Spleen (tissue), 11 donors: Measurements from ENCODE around the gene DMXL1. TPM values are rescaled to one million over a fixed set of nuclear protein-coding genes. Genes with fewer than 3 reads are reported as not detected.

Source experiments
- DNase-seq: peaks from one replicate; pipeline ENCODE4 v3.0.0-alpha.2; 2020
- H3K27ac ChIP-seq, 8 donors: fragments of 200-600 bp; sonication (generic) in 7 of 8; 1 replicate in 4 of 8; 2 replicates in 4 of 8; pipeline versions ENCODE4 v1.5.0 to v1.8.0; 2016 to 2021; ENCODE audit warnings: inconsistent platforms in 4 of 8, mild to moderate bottlenecking in 4 of 8, moderate library complexity in 1 of 8
- H3K27me3 ChIP-seq, 7 donors: fragments of 200-600 bp; sonication (generic) in 6 of 7; replicated peaks in 1 of 7; 1 replicate in 4 of 7; 2 replicates in 3 of 7; pipeline versions ENCODE4 v1.5.0 to v1.8.0; 2016 to 2021; ENCODE audit warnings: inconsistent platforms in 3 of 7, mild to moderate bottlenecking in 1 of 7
- H3K36me3 ChIP-seq, 6 donors: fragments of 200-600 bp; sonication (generic) in 5 of 6; 1 replicate in 4 of 6; 2 replicates in 2 of 6; pipeline versions ENCODE4 v1.5.0 to v1.8.0; 2016 to 2021; ENCODE audit warnings: inconsistent platforms in 2 of 6
- H3K4me1 ChIP-seq, 6 donors: fragments of 200-600 bp; sonication (generic) in 5 of 6; 1 replicate in 3 of 6; 2 replicates in 3 of 6; pipeline versions ENCODE4 v1.5.0 to v1.8.0; 2016 to 2021; ENCODE audit warnings: inconsistent platforms in 3 of 6
- H3K4me3 ChIP-seq, 8 donors: fragments of 200-600 bp; sonication (generic) in 7 of 8; 1 replicate in 4 of 8; 2 replicates in 4 of 8; pipeline versions ENCODE4 v1.5.0 to v1.8.0; 2016 to 2021; ENCODE audit warnings: inconsistent platforms in 4 of 8, mild to moderate bottlenecking in 4 of 8, moderate library complexity in 2 of 8
- H3K9me3 ChIP-seq, 8 donors: fragments of 200-600 bp; sonication (generic) in 7 of 8; 1 replicate in 4 of 8; 2 replicates in 4 of 8; pipeline versions ENCODE4 v1.5.0 to v1.8.0; 2016 to 2021; ENCODE audit warnings: inconsistent platforms in 4 of 8
- POLR2A ChIP-seq, 3 donors: fragments of 450-650 bp; IDR thresholded peaks; one replicate each; pipeline ENCODE4 v1.5.1; 2017; ENCODE audit warnings: antibody characterized with exemption in 3 of 3, mild to moderate bottlenecking in 1 of 3
- POLR2AphosphoS5 ChIP-seq, 3 donors: sonication (generic); formaldehyde crosslinking; IDR thresholded peaks; one replicate each; pipeline ENCODE4 v1.5.1; 2017; ENCODE audit warnings: antibody characterized with exemption in 3 of 3
- WGBS, 5 donors: extraction: QIAGEN DNeasy Blood & Tissue Kit in 3 of 5; methylation state at CpG; one replicate each; pipeline versions ENCODE4 v1.1.5 to v1.1.7; 2013 to 2018; 5-methylcytosine and 5-hydroxymethylcytosine counted together
- intact Hi-C: fragments of 100-400 bp; cut with DNase I; formaldehyde crosslinking; loops from one replicate; pipeline ENCODE4 v1.15.0; 2023; ENCODE audit warnings: low total_unique reads
- polyA plus RNA-seq, 3 donors: library from polyadenylated mRNA; stranded (reverse); fragments of 200-250 nt; gene quantifications; one replicate each; pipeline ENCODE4 v1.2.1, GENCODE V29; 2013
- total RNA-seq, 7 donors: library from RNA; depleted of rRNA in 3 of 7; stranded (reverse); fragments of >200 nt in 3 of 7; fragmentation: NEBNext Ultra II Directional in 4 of 7; extraction: Animal tissue kit (Norgen Biotek cat#: 25700) in 4 of 7; gene quantifications; one replicate each; pipeline versions ENCODE4 v1.1.0 to v1.2.1, GENCODE V29; 2016 to 2021
- TF ChIP-seq, protein P1 (sequence below), 11 experiments: fragments of 200-600 bp in 7 of 11; fragments of 450-650 bp in 4 of 11; sonication (generic) in 4 of 11; IDR thresholded peaks in 8 of 11; conservative IDR thresholded peaks in 3 of 11; 1 replicate in 7 of 11; 2 replicates in 4 of 11; pipeline versions ENCODE4 v1.4.0 to v1.8.0; 2016 to 2021; ENCODE audit warnings: antibody characterized with exemption in 11 of 11, inconsistent platforms in 4 of 11, mild to moderate bottlenecking in 1 of 11
- donor health status: healthy with polysubstance abuse.
- donor health status: DM: no; HTN: no; CAD: no; lungs with moderate emphysema.
- donor health status: DM: no; HTN: no; CAD: no.
- donor health status: Bipolar disorder and iron deficiency.
- donor health status: healthy.
- donor health status: DM: no; HTN: no; CAD: no.
- donor health status: DM: yes; HTN: yes; CAD: no.

The DMXL1 gene
- total and polyA plus RNA-seq, 10 donors = 19.3 to 89.9 (median 72.0) TPM

DNA sequence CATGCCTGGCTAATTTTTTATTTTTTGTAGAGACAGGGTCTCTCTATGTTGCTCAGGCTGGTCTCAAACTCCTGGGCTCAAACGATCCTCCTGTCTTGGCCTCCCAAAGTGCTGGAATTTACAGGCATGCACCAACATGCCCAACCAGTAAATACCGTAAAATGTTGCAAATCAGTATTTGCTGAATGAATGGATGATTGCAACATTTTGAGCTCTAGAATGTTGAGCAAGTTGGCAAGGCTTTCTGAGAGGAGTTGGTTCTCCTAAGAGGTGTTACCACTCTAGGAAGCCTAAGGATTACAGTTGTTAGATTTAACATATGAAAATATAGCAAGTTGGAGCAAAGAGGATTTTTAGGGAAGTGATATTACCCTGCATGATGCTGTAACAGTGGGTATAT lies 15.6 kb upstream of the DMXL1 start:
- 74 to 95% (median 77%) methylated on average over 2 of the region's 2 CpGs for WGBS, 5 donors
- DNase-seq = no peak

GRCh38 chr5:119058979-119059529 lies 11.8 kb upstream of the DMXL1 start:
- no peak overlapping the region for H3K27ac ChIP-seq
- TF ChIP-seq POLR2AphosphoS5 (IDR thresholded peaks at IDR 0.05) = no peak
- TF ChIP-seq, protein P1, sequence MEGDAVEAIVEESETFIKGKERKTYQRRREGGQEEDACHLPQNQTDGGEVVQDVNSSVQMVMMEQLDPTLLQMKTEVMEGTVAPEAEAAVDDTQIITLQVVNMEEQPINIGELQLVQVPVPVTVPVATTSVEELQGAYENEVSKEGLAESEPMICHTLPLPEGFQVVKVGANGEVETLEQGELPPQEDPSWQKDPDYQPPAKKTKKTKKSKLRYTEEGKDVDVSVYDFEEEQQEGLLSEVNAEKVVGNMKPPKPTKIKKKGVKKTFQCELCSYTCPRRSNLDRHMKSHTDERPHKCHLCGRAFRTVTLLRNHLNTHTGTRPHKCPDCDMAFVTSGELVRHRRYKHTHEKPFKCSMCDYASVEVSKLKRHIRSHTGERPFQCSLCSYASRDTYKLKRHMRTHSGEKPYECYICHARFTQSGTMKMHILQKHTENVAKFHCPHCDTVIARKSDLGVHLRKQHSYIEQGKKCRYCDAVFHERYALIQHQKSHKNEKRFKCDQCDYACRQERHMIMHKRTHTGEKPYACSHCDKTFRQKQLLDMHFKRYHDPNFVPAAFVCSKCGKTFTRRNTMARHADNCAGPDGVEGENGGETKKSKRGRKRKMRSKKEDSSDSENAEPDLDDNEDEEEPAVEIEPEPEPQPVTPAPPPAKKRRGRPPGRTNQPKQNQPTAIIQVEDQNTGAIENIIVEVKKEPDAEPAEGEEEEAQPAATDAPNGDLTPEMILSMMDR (IDR thresholded peaks at IDR 0.05 in 8 of 11, conservative IDR thresholded peaks at IDR 0.05 in 3 of 11) = no peak
- no peak for TF ChIP-seq POLR2A (IDR thresholded peaks at IDR 0.05)
- DNase-seq = no peak
- H3K9me3 ChIP-seq = no peaks in the 10 kb centered on the region
- no peaks in the 10 kb centered on the region for H3K27me3 ChIP-seq
- intact Hi-C loops = no loop called here
- H3K4me1 ChIP-seq = peaks cover 0 to 15% (median 6%) of the 10 kb centered on the region in 6 donors
- H3K36me3 ChIP-seq = no peaks in the 10 kb centered on the region
- H3K4me3 ChIP-seq = no peak overlapping the region

More for the DNA sequence above, 15.6 kb upstream of the DMXL1 start:
- TF ChIP-seq POLR2A (IDR thresholded peaks at IDR 0.05) = no peak
- TF ChIP-seq, protein P1 (IDR thresholded peaks at IDR 0.05 in 8 of 11, conservative IDR thresholded peaks at IDR 0.05 in 3 of 11) = no peak
- no peak for TF ChIP-seq POLR2AphosphoS5 (IDR thresholded peaks at IDR 0.05)
- H3K27me3 ChIP-seq = no peaks in the 10 kb centered on the region
- H3K4me1 ChIP-seq = peaks cover 0 to 7% (median 0%) of the 10 kb centered on the region in 6 donors
- H3K4me3 ChIP-seq = no peak overlapping the region
- H3K36me3 ChIP-seq = no peaks in the 10 kb centered on the region
- intact Hi-C loops = no loop called here
- H3K27ac ChIP-seq = no peak overlapping the region
- no peaks in the 10 kb centered on the region for H3K9me3 ChIP-seq

- H3K27me3 ChIP-seq = no peaks in the 10 kb centered on the region
- no peaks in the 10 kb centered on the region for H3K9me3 ChIP-seq
- no peak for DNase-seq
- TF ChIP-seq POLR2AphosphoS5 (IDR thresholded peaks at IDR 0.05) (no peak), POLR2A (IDR thresholded peaks at IDR 0.05) (no peak)
- TF ChIP-seq, protein P1 (IDR thresholded peaks at IDR 0.05 in 8 of 11, conservative IDR thresholded peaks at IDR 0.05 in 3 of 11) = no peak
- H3K27ac ChIP-seq = no peak overlapping the region
- no peak overlapping the region for H3K4me3 ChIP-seq
- intact Hi-C loops = no loop called here
- no peaks in the 10 kb centered on the region for H3K36me3 ChIP-seq
- H3K4me1 ChIP-seq = peaks cover 0 to 18% (median 6%) of the 10 kb centered on the region in 6 donors
These were observed 11.1 kb upstream of the DMXL1 start for GRCh38 chr5:119059740-119060255.

- H3K4me3 ChIP-seq = no peak overlapping the region
- 16 to 29% (median 22%) methylated on average over 5 of the region's 5 CpGs for WGBS, 5 donors
- H3K9me3 ChIP-seq = no peaks in the 10 kb centered on the region
- no peak for DNase-seq
- no peaks in the 10 kb centered on the region for H3K27me3 ChIP-seq
- TF ChIP-seq POLR2A (IDR thresholded peaks at IDR 0.05) = no peak
- intact Hi-C loops = no loop called here
- H3K27ac ChIP-seq = no peak overlapping the region
- H3K36me3 ChIP-seq = no peaks in the 10 kb centered on the region
- peaks cover 0 to 18% (median 6%) of the 10 kb centered on the region in 6 donors for H3K4me1 ChIP-seq
These were observed 7.1 kb upstream of the DMXL1 start for GRCh38 chr5:119063579-119064379.
